ENCODE measurements around the gene PLEKHG4.

Gene PLEKHG4

GRCh38 chr16:67329901-67330300, 50.6 kb downstream of the PLEKHG4 start:
- TF ChIP-seq, protein P1, sequence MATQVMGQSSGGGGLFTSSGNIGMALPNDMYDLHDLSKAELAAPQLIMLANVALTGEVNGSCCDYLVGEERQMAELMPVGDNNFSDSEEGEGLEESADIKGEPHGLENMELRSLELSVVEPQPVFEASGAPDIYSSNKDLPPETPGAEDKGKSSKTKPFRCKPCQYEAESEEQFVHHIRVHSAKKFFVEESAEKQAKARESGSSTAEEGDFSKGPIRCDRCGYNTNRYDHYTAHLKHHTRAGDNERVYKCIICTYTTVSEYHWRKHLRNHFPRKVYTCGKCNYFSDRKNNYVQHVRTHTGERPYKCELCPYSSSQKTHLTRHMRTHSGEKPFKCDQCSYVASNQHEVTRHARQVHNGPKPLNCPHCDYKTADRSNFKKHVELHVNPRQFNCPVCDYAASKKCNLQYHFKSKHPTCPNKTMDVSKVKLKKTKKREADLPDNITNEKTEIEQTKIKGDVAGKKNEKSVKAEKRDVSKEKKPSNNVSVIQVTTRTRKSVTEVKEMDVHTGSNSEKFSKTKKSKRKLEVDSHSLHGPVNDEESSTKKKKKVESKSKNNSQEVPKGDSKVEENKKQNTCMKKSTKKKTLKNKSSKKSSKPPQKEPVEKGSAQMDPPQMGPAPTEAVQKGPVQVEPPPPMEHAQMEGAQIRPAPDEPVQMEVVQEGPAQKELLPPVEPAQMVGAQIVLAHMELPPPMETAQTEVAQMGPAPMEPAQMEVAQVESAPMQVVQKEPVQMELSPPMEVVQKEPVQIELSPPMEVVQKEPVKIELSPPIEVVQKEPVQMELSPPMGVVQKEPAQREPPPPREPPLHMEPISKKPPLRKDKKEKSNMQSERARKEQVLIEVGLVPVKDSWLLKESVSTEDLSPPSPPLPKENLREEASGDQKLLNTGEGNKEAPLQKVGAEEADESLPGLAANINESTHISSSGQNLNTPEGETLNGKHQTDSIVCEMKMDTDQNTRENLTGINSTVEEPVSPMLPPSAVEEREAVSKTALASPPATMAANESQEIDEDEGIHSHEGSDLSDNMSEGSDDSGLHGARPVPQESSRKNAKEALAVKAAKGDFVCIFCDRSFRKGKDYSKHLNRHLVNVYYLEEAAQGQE (IDR thresholded peaks at IDR 0.05; ENCODE audit: insufficient replicate concordance, low read depth), result no peak
- TF ChIP-seq CTCF (IDR thresholded peaks at IDR 0.05; ENCODE audit: insufficient read depth, low read length) (no peak), SPI1 (IDR thresholded peaks at IDR 0.05; ENCODE audit: borderline replicate concordance, low read depth) (no peak), GABPA (IDR thresholded peaks at IDR 0.05; ENCODE audit: low read depth) (no peak), POLR2AphosphoS5 (IDR thresholded peaks at IDR 0.05; ENCODE audit: low read depth) (no peak)
- no peak overlapping the region for H3K27ac ChIP-seq (replicated peaks)

GRCh38 chr16:67333315-67333714, 54.0 kb downstream of the PLEKHG4 start:
- DNase-seq (ENCODE audit: low read depth in 1 of 2, low spot score in 1 of 2), result no peak
- no peak for TF ChIP-seq GABPA (IDR thresholded peaks at IDR 0.05; ENCODE audit: low read depth)
- TF ChIP-seq, protein P1 (IDR thresholded peaks at IDR 0.05; ENCODE audit: insufficient replicate concordance, low read depth), result no peak
- TF ChIP-seq CTCF (IDR thresholded peaks at IDR 0.05; ENCODE audit: insufficient read depth, low read length), result no peak
- no peak for TF ChIP-seq SPI1 (IDR thresholded peaks at IDR 0.05; ENCODE audit: borderline replicate concordance, low read depth)
- H3K27me3 ChIP-seq (ENCODE audit: insufficient read depth, poor library complexity, severe bottlenecking), result no peaks in the 10 kb centered on the region
- no peak overlapping the region for H3K4me3 ChIP-seq (replicated peaks; ENCODE audit: insufficient read depth, low read length)
- no peak overlapping the region for H3K27ac ChIP-seq (replicated peaks)

More at GRCh38 chr16:67329901-67330300, 50.6 kb downstream of the PLEKHG4 start:
- peaks cover 13% of the 10 kb centered on the region for H3K27me3 ChIP-seq (ENCODE audit: insufficient read depth, poor library complexity, severe bottlenecking)
- no peak overlapping the region for H3K4me3 ChIP-seq (replicated peaks; ENCODE audit: insufficient read depth, low read length)
- no peak for DNase-seq (ENCODE audit: low read depth in 1 of 2, low spot score in 1 of 2)

GRCh38 chr16:67336116-67336515, 56.8 kb downstream of the PLEKHG4 start:
- H3K27me3 ChIP-seq (ENCODE audit: insufficient read depth, poor library complexity, severe bottlenecking), result no peaks in the 10 kb centered on the region
- H3K4me3 ChIP-seq (replicated peaks; ENCODE audit: insufficient read depth, low read length), result no peak overlapping the region
- H3K27ac ChIP-seq (replicated peaks), result no peak overlapping the region
- DNase-seq (ENCODE audit: low read depth in 1 of 2, low spot score in 1 of 2), result no peak
- TF ChIP-seq SPI1 (IDR thresholded peaks at IDR 0.05; ENCODE audit: borderline replicate concordance, low read depth) (no peak), CTCF (IDR thresholded peaks at IDR 0.05; ENCODE audit: insufficient read depth, low read length) (no peak), POLR2AphosphoS5 (IDR thresholded peaks at IDR 0.05; ENCODE audit: low read depth) (no peak), GABPA (IDR thresholded peaks at IDR 0.05; ENCODE audit: low read depth) (no peak)
- TF ChIP-seq, protein P1 (IDR thresholded peaks at IDR 0.05; ENCODE audit: insufficient replicate concordance, low read depth), result no peak
